Measurements from ENCODE around the gene FAM76A.
A peak's percentile ranks its signal among the peaks of the same experiment; 100 is the strongest.
"Not testable (repeated sequence)": the region's sequence is repeated elsewhere in the genome, so short reads cannot be mapped to it uniquely, and the experiment has no call there.

Gene FAM76A

GRCh38 chr1:27724961-27725373 is 794 bp upstream of the FAM76A start:
- DNase-seq (ENCODE audit: low read depth), result no peak

GRCh38 chr1:27726173-27727044 is 648 bp downstream of the FAM76A start:
- DNase-seq (ENCODE audit: low read depth), result peak; percentile 6

- no peak for DNase-seq (ENCODE audit: low read depth)
These were observed 1.4 kb downstream of the FAM76A start for GRCh38 chr1:27727126-27727525.

- no peak for DNase-seq (ENCODE audit: low read depth)
These were observed 10.5 kb downstream of the FAM76A start for GRCh38 chr1:27736252-27736651.

- no peak for DNase-seq (ENCODE audit: low read depth)
These were observed 15.4 kb downstream of the FAM76A start for GRCh38 chr1:27741121-27741520.

- no peak for DNase-seq (ENCODE audit: low read depth)
These were observed 18.8 kb downstream of the FAM76A start for GRCh38 chr1:27744556-27744955.

- DNase-seq (ENCODE audit: low read depth), result no peak
These were observed 19.7 kb downstream of the FAM76A start for GRCh38 chr1:27745466-27745865.

GRCh38 chr1:27752360-27752759 is 26.6 kb downstream of the FAM76A start:
- DNase-seq (ENCODE audit: low read depth), result no peak

GRCh38 chr1:27755286-27755685 is 29.5 kb downstream of the FAM76A start:
- DNase-seq (ENCODE audit: low read depth), result no peak

- no peak for DNase-seq (ENCODE audit: low read depth)
These were observed 30.1 kb downstream of the FAM76A start for GRCh38 chr1:27755865-27756264.

GRCh38 chr1:27759236-27759635 is 33.5 kb downstream of the FAM76A start:
- no peak for DNase-seq (ENCODE audit: low read depth)

- no peak for DNase-seq (ENCODE audit: low read depth)
These were observed 34.7 kb downstream of the FAM76A start for GRCh38 chr1:27760426-27760825.

- no peak for DNase-seq (ENCODE audit: low read depth)
These were observed 36.3 kb downstream of the FAM76A start for GRCh38 chr1:27762033-27762432.

- DNase-seq (ENCODE audit: low read depth), result no peak
These were observed 37.6 kb downstream of the FAM76A start for GRCh38 chr1:27763358-27763757.

- no peak for DNase-seq (ENCODE audit: low read depth)
These were observed 44.6 kb downstream of the FAM76A start for GRCh38 chr1:27770293-27770830.

- no peak for DNase-seq (ENCODE audit: low read depth)
These were observed 46.5 kb downstream of the FAM76A start for GRCh38 chr1:27772036-27772931.

- DNase-seq (ENCODE audit: low read depth), result peak; percentile 96
These were observed 47.4 kb downstream of the FAM76A start, which contains the start of gene STX12 for GRCh38 chr1:27772932-27773825. Gene STX12 (plus strand): TSS chr1:27773219. CDS start chr1:27773308, 89 bp downstream.

- DNase-seq (ENCODE audit: low read depth), result no peak
These were observed 48.2 kb downstream of the FAM76A start for GRCh38 chr1:27773826-27774445.

- no peak for DNase-seq (ENCODE audit: low read depth)
These were observed 48.9 kb downstream of the FAM76A start for GRCh38 chr1:27774654-27775053.

- not testable (repeated sequence) for DNase-seq (ENCODE audit: low read depth)
These were observed 49.6 kb downstream of the FAM76A start for GRCh38 chr1:27775336-27775735.

GRCh38 chr1:27776276-27776675 is 50.5 kb downstream of the FAM76A start:
- DNase-seq (ENCODE audit: low read depth), result not testable (repeated sequence)

Measured in stimulated activated CD8-positive, alpha-beta memory T cell treated with anti-CD3 and anti-CD28 coated beads, Interleukin-12 subunit alpha, Interleukin-12 subunit beta, amount 100 ng/mL, for 1 hour (primary cell).